Mammary epithelial cell (primary cell): ENCODE results near the gene PITX1.

Experiments
- EZH2 ChIP-seq: IDR thresholded peaks from 2 replicates; pipeline ENCODE4 v1.6.1; 2012; ENCODE audit warnings: low read length, inconsistent platforms, borderline replicate concordance
- TF ChIP-seq, protein P1 (sequence below), 2 donors: IDR thresholded peaks in 1 of 2; conservative IDR thresholded peaks in 1 of 2; 2 replicates each; pipeline ENCODE4 v1.5.1; 2011 to 2012; ENCODE audit warnings: inconsistent platforms in 2 of 2, low read length in 2 of 2, mild to moderate bottlenecking in 2 of 2, control low read depth in 1 of 2, low read depth in 1 of 2; ENCODE audit not compliant: insufficient read depth in 1 of 2; ENCODE audit errors: extremely low read depth in 1 of 2

- TF ChIP-seq, protein P1, sequence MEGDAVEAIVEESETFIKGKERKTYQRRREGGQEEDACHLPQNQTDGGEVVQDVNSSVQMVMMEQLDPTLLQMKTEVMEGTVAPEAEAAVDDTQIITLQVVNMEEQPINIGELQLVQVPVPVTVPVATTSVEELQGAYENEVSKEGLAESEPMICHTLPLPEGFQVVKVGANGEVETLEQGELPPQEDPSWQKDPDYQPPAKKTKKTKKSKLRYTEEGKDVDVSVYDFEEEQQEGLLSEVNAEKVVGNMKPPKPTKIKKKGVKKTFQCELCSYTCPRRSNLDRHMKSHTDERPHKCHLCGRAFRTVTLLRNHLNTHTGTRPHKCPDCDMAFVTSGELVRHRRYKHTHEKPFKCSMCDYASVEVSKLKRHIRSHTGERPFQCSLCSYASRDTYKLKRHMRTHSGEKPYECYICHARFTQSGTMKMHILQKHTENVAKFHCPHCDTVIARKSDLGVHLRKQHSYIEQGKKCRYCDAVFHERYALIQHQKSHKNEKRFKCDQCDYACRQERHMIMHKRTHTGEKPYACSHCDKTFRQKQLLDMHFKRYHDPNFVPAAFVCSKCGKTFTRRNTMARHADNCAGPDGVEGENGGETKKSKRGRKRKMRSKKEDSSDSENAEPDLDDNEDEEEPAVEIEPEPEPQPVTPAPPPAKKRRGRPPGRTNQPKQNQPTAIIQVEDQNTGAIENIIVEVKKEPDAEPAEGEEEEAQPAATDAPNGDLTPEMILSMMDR (conservative IDR thresholded peaks at IDR 0.05 in 1 of 2, IDR thresholded peaks at IDR 0.05 in 1 of 2; ENCODE audit: extremely low read depth in 1 of 2, insufficient read depth in 1 of 2, low read depth in 1 of 2, low read length in 2 of 2), result no peak
- no peak for TF ChIP-seq EZH2
Measured at GRCh38 chr5:135004376-135004775, 29.7 kb downstream of the PITX1 start.
